ENCODE measurements around the gene FUT6.

GRCh38 chr19:5850743-5851293 lies 11.3 kb upstream of the FUT6 start:
- TF ChIP-seq POLR2A (IDR thresholded peaks at IDR 0.05; ENCODE audit: low read length), result no peak
- TF ChIP-seq GATA1 (IDR thresholded peaks at IDR 0.05; ENCODE audit: low read depth, low read length), result no peak
